Naive thymus-derived CD4-positive, alpha-beta T cell (primary cell): ENCODE results near the gene SOS1. TPM values are rescaled to one million over a fixed set of nuclear protein-coding genes. Genes with fewer than 3 reads are reported as not detected.

ENCODE experiments used
- ATAC-seq: fragments of 150-1000 bp; cut with Tn5 transposase; 2 replicates; pipeline ENCODE4 v1.10.0; 2021; ENCODE audit warnings: mild to moderate bottlenecking, moderate library complexity
- CTCF ChIA-PET: fragments of 350-600 bp; sonication (Branson Sonifier 250); formaldehyde crosslinking; loops from one replicate; lab custom pipeline; 2021; ENCODE audit warnings: antibody characterized with exemption; lab: Charles Lee
- POLR2A ChIA-PET: fragments of 350-600 bp; sonication (Branson Sonifier 250); formaldehyde crosslinking; loops from one replicate; lab custom pipeline; 2021; ENCODE audit warnings: antibody characterized with exemption, inconsistent platforms; lab: Charles Lee
- DNase-seq, 9 donors: peaks; one replicate each; pipeline versions ENCODE4 v3.0.0 to v3.0.0-alpha.2; 2020 to 2022; ENCODE audit warnings: mixed read lengths in 1 of 9
- H3K27ac ChIP-seq: one replicate; pipeline ENCODE4 v1.7.0; 2013; ENCODE audit warnings: mild to moderate bottlenecking, low read depth, low read length, moderate library complexity
- H3K27me3 ChIP-seq, 2 donors: one replicate each; pipeline ENCODE4 v1.7.0; 2013; ENCODE audit warnings: low read length in 2 of 2, mild to moderate bottlenecking in 2 of 2, moderate library complexity in 2 of 2; ENCODE audit not compliant: control insufficient read depth in 2 of 2, insufficient read depth in 2 of 2
- H3K36me3 ChIP-seq, 3 experiments: 1 replicate in 2 of 3; 2 replicates in 1 of 3; pipeline ENCODE4 v1.7.0; 2013; ENCODE audit warnings: low read length in 3 of 3, mild to moderate bottlenecking in 3 of 3, moderate library complexity in 1 of 3; ENCODE audit not compliant: insufficient read depth in 3 of 3, control insufficient read depth in 2 of 3
- H3K4me1 ChIP-seq, 2 donors: one replicate each; pipeline ENCODE4 v1.7.0; 2013; ENCODE audit warnings: low read length in 2 of 2, mild to moderate bottlenecking in 2 of 2, moderate library complexity in 1 of 2; ENCODE audit not compliant: control insufficient read depth in 2 of 2, insufficient read depth in 2 of 2
- H3K4me3 ChIP-seq: 2 replicates; pipeline ENCODE4 v1.7.0; 2013; ENCODE audit warnings: mild to moderate bottlenecking, low read length
- H3K9me3 ChIP-seq, 3 experiments: 1 replicate in 2 of 3; 2 replicates in 1 of 3; pipeline ENCODE4 v1.7.0; 2013; ENCODE audit warnings: low read length in 3 of 3; ENCODE audit not compliant: control insufficient read depth in 2 of 3
- H3K27ac Mint-ChIP-seq, 9 donors: one replicate each; pipeline ENCODE4 v1.8.0; 2020 to 2022; ENCODE audit warnings: mixed read lengths in 9 of 9, mild to moderate bottlenecking in 8 of 9, moderate library complexity in 5 of 9, inconsistent platforms in 2 of 9
- H3K27me3 Mint-ChIP-seq, 5 donors: one replicate each; pipeline ENCODE4 v1.8.0; 2021 to 2022; ENCODE audit warnings: mixed read lengths in 5 of 5, mild to moderate bottlenecking in 1 of 5
- H3K36me3 Mint-ChIP-seq, 5 donors: one replicate each; pipeline ENCODE4 v1.8.0; 2020 to 2022; ENCODE audit warnings: mixed read lengths in 5 of 5, mild to moderate bottlenecking in 3 of 5, inconsistent platforms in 1 of 5
- H3K4me1 Mint-ChIP-seq, 7 donors: one replicate each; pipeline ENCODE4 v1.8.0; 2020 to 2022; ENCODE audit warnings: mixed read lengths in 7 of 7, mild to moderate bottlenecking in 3 of 7, inconsistent platforms in 1 of 7
- H3K4me3 Mint-ChIP-seq, 10 donors: one replicate each; pipeline ENCODE4 v1.8.0; 2020 to 2022; ENCODE audit warnings: mild to moderate bottlenecking in 10 of 10, mixed read lengths in 10 of 10, moderate library complexity in 6 of 10, inconsistent platforms in 2 of 10
- H3K9me3 Mint-ChIP-seq, 11 donors: one replicate each; pipeline ENCODE4 v1.8.0; 2020 to 2022; ENCODE audit warnings: mixed read lengths in 11 of 11, mild to moderate bottlenecking in 4 of 11, inconsistent platforms in 1 of 11, moderate library complexity in 1 of 11
- intact Hi-C, 2 donors: fragments of 100-400 bp; cut with micrococcal nuclease; formaldehyde crosslinking; loops; one replicate each; pipeline ENCODE4 v1.15.1; 2023
- polyA plus RNA-seq, 2 donors: library from polyadenylated mRNA; unstranded; fragments of 300-500 nt; fragmentation: Illumina TruSeq; gene quantifications; one replicate each; pipeline ENCODE4 v1.2.3, GENCODE V29; 2021
- total RNA-seq, 6 experiments: library from RNA in 5 of 6; stranded (reverse) in 5 of 6; gene quantifications; 1 replicate in 5 of 6; 2 replicates in 1 of 6; pipeline ENCODE4 v1.2.3 and lab custom pipeline; 2021 to 2026

Gene SOS1
- total and polyA plus RNA-seq, 7 experiments from 2014 or later: 6.3 to 323 (median 34.8) TPM

GRCh38 chr2:39093218-39093898, 27.5 kb downstream of the SOS1 start:
- ATAC-seq: no peak
- Mint-ChIP-seq H3K36me3 (peaks cover 4 to 44% (median 23%) of the 10 kb centered on the region in 5 donors), H3K4me3 (peak overlapping the region in 2 of 10 donors; percentile 31 to 35), H3K9me3 (peaks cover 0 to 1% (median 0%) of the 10 kb centered on the region in 11 donors), H3K4me1 (peaks cover 38 to 67% (median 51%) of the 10 kb centered on the region in 7 donors), H3K27ac (peak overlapping the region in 2 of 9 donors; percentile 6 to 47), H3K27me3 (no peaks in the 10 kb centered on the region)
- no peaks in the 10 kb centered on the region for H3K9me3 ChIP-seq
- DNase-seq: no peak
- intact Hi-C loops: loop anchor here in 1 of 2 donors (5.0 kb wide), 1 partner anchor 36 kb away; no protein-coding TSS in a partner anchor
- H3K27ac ChIP-seq: no peak overlapping the region
- CTCF ChIA-PET: interaction anchor here (0.6 kb wide), 1 partner anchor 395 kb away, joined by 8 read pairs; no protein-coding TSS in a partner anchor
- no peaks in the 10 kb centered on the region for H3K36me3 ChIP-seq
- no peaks in the 10 kb centered on the region for H3K27me3 ChIP-seq
- POLR2A ChIA-PET: no interaction called here
- no peak overlapping the region for H3K4me3 ChIP-seq
- H3K4me1 ChIP-seq: peaks cover 0 to 10% of the 10 kb centered on the region in 2 donors

DNA sequence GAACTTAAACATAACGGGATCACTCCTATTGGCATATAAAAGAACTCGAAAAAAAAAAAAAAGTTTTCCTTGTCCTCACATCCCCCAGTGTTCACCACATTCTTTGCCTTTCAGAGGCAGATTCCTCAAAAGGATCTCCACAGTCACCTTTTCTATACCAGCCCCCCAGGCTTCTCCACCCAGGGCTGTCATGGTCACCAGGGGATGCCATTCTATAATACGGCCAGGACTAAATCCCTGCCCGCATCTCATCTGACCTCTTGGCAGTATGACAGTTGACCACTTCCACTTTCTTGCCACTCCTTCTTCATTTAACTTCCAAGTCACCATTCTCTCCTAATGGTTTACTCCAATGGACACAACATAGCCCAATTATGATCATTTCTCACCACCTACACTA, 29.3 kb downstream of the SOS1 start:
- Mint-ChIP-seq H3K9me3 (no peaks in the 10 kb centered on the region), H3K36me3 (peaks cover 4 to 43% (median 26%) of the 10 kb centered on the region in 5 donors), H3K4me3 (no peak overlapping the region), H3K27ac (peak overlapping the region in 2 of 9 donors; percentile 20 to 24), H3K27me3 (no peaks in the 10 kb centered on the region), H3K4me1 (peaks cover 34 to 65% (median 50%) of the 10 kb centered on the region in 7 donors)
- intact Hi-C loops: loop anchor here in 1 of 2 donors (5.0 kb wide), 1 partner anchor 34 kb away; no protein-coding TSS in a partner anchor
- ATAC-seq (peak; percentile 40), DNase-seq (no peak)
- ChIA-PET POLR2A (no interaction called here), CTCF (no interaction called here)
- Histone ChIP-seq H3K4me3 (no peak overlapping the region), H3K4me1 (peaks cover 0 to 10% of the 10 kb centered on the region in 2 donors), H3K36me3 (no peaks in the 10 kb centered on the region), H3K27me3 (no peaks in the 10 kb centered on the region), H3K9me3 (no peaks in the 10 kb centered on the region), H3K27ac (no peak overlapping the region)

DNA sequence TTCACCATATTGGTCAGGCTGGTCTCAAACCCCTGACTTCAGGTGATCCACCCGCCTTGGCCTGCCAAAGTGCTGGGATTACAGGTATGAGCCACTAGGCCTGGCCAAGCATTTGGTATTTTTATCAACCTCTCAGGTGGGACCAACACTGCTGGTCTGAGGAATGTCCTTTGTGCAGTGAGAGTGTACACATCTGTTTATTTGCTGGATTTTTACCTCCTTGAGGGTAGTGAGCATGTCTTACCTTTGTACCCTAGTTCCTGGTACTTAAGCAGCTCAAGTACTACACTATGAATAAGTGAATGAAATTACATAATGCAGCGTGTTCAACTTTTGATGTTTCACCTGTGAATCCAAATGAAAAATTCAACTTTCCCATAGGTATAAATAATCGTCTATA, 29.8 kb downstream of the SOS1 start:
- Mint-ChIP-seq H3K4me1 (peaks cover 33 to 64% (median 50%) of the 10 kb centered on the region in 7 donors), H3K36me3 (peaks cover 4 to 45% (median 26%) of the 10 kb centered on the region in 5 donors), H3K4me3 (no peak overlapping the region), H3K27me3 (no peaks in the 10 kb centered on the region), H3K27ac (no peak overlapping the region), H3K9me3 (no peaks in the 10 kb centered on the region)
- ChIA-PET POLR2A (no interaction called here), CTCF (no interaction called here)
- DNase-seq: no peak
- Histone ChIP-seq H3K27ac (no peak overlapping the region), H3K4me3 (no peak overlapping the region), H3K4me1 (peaks cover 4 to 10% of the 10 kb centered on the region in 2 donors), H3K27me3 (no peaks in the 10 kb centered on the region), H3K9me3 (no peaks in the 10 kb centered on the region), H3K36me3 (no peaks in the 10 kb centered on the region)
- intact Hi-C loops: loop anchor here in 1 of 2 donors (5.0 kb wide), 1 partner anchor 34 kb away; no protein-coding TSS in a partner anchor
- no peak for ATAC-seq

- Histone ChIP-seq H3K27me3 (no peaks in the 10 kb centered on the region), H3K36me3 (no peaks in the 10 kb centered on the region), H3K9me3 (no peaks in the 10 kb centered on the region), H3K4me1 (peaks cover 0 to 10% of the 10 kb centered on the region in 2 donors), H3K27ac (no peak overlapping the region), H3K4me3 (no peak overlapping the region)
- DNase-seq (no peak), ATAC-seq (no peak)
- Mint-ChIP-seq H3K27ac (no peak overlapping the region), H3K9me3 (no peaks in the 10 kb centered on the region), H3K36me3 (peaks cover 0 to 15% (median under 1%) of the 10 kb centered on the region in 5 donors), H3K4me3 (no peak overlapping the region), H3K27me3 (no peaks in the 10 kb centered on the region), H3K4me1 (peaks cover 15 to 60% (median 45%) of the 10 kb centered on the region in 7 donors)
- intact Hi-C loops: no loop called here
- ChIA-PET POLR2A (interaction anchor here (0.9 kb wide), 1 partner anchor 9 kb away, joined by 3 read pairs; no protein-coding TSS in a partner anchor), CTCF (interaction anchor here (0.7 kb wide), 1 partner anchor 18 kb away, joined by 3 read pairs; no protein-coding TSS in a partner anchor)
Observed at GRCh38 chr2:39080152-39080551, 40.7 kb downstream of the SOS1 start.

DNA sequence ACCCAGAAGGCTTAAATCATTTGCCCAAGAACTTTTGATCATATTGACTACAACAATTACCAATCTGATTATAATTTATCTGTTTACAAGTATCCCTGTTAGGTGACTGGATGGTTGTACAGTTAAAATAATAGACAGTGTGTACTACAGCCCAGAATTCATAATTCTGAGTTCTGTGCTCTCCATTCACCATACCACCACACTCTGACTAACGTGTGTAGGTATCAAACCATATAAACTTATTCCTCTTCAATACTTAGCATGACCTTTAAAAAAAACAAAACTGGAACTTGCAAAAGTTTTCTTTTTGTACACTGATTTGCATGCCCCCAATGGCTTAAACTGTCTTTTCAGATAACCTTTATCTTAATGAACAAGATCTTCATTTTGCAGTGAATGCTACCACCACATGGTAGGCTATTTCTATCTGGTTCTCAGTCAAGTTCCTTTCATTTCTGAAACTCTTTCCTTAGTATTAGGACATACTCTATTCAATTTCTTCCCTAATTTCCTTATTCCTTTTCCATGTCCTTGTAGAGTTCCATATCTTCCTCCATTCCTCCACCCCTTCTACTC, 50.9 kb downstream of the SOS1 start:
- Mint-ChIP-seq H3K36me3 (peaks cover 4 to 30% (median 11%) of the 10 kb centered on the region in 5 donors), H3K4me1 (peaks cover 13 to 52% (median 27%) of the 10 kb centered on the region in 7 donors), H3K27ac (peak overlapping the region in 8 of 9 donors; percentile 0 to 56 (median 24)), H3K9me3 (no peaks in the 10 kb centered on the region), H3K27me3 (no peaks in the 10 kb centered on the region), H3K4me3 (peak overlapping the region in 1 of 10 donors; percentile 2)
- DNase-seq (no peak), ATAC-seq (no peak)
- Histone ChIP-seq H3K4me1 (no peaks in the 10 kb centered on the region), H3K27me3 (no peaks in the 10 kb centered on the region), H3K4me3 (no peak overlapping the region), H3K27ac (no peak overlapping the region), H3K36me3 (peaks cover 0 to 7% (median 3%) of the 10 kb centered on the region in 3 experiments), H3K9me3 (no peaks in the 10 kb centered on the region)
- POLR2A ChIA-PET: no interaction called here
- CTCF ChIA-PET: interaction anchor here (1.0 to 1.2 kb wide), 2 partner anchors 11 to 158 kb away, joined by 4 to 6 read pairs; no protein-coding TSS in a partner anchor
- intact Hi-C loops: loop anchor here in 1 of 2 donors (2.0 kb wide), 1 partner anchor 15 kb away; no protein-coding TSS in a partner anchor

- POLR2A ChIA-PET: no interaction called here
- Mint-ChIP-seq H3K27ac (peak overlapping the region in 2 of 9 donors; percentile 75 to 87), H3K4me1 (peaks cover 12 to 48% (median 24%) of the 10 kb centered on the region in 7 donors)
Observed at GRCh38 chr2:39069136-39069515, 51.7 kb downstream of the SOS1 start.

More at GRCh38 chr2:39069136-39069515, 51.7 kb downstream of the SOS1 start:
- DNase-seq (no peak), ATAC-seq (no peak)
- Histone ChIP-seq H3K4me1 (no peaks in the 10 kb centered on the region), H3K36me3 (peaks cover 0 to 7% (median 3%) of the 10 kb centered on the region in 3 experiments), H3K27ac (no peak overlapping the region), H3K4me3 (no peak overlapping the region), H3K9me3 (no peaks in the 10 kb centered on the region), H3K27me3 (no peaks in the 10 kb centered on the region)
- CTCF ChIA-PET: interaction anchor here (1.0 to 1.9 kb wide), 3 partner anchors 10 to 160 kb away, joined by 4 to 6 read pairs (median 5); no protein-coding TSS in a partner anchor
- Mint-ChIP-seq H3K4me3 (no peak overlapping the region), H3K27me3 (no peaks in the 10 kb centered on the region), H3K9me3 (no peaks in the 10 kb centered on the region), H3K36me3 (peaks cover 4 to 25% (median 7%) of the 10 kb centered on the region in 5 donors)
- intact Hi-C loops: no loop called here
